ENCODE results near the gene USP28.

Gene USP28

DNA sequence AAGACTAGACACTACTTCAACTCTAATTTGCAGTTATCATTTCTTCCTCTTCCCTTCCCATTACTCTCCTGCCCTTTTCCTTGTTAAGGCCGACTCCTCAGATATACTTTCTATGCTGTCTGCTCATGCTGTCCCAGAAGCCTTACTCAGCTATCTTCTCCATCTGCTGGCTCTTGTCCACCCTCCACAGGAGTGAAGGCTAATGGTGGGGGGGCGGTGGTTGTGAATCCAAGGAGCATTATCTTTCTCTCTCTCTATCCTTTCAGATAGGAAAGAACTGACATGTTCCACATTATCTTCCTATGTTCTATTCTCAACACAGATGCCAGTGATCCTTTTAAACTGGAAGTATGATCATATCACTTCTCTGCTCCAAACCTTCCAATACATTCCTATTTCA is 37.4 kb downstream of the USP28 start:
- no peaks in the 10 kb centered on the region for H3F3A ChIP-seq (ENCODE audit: low read depth)

DNA sequence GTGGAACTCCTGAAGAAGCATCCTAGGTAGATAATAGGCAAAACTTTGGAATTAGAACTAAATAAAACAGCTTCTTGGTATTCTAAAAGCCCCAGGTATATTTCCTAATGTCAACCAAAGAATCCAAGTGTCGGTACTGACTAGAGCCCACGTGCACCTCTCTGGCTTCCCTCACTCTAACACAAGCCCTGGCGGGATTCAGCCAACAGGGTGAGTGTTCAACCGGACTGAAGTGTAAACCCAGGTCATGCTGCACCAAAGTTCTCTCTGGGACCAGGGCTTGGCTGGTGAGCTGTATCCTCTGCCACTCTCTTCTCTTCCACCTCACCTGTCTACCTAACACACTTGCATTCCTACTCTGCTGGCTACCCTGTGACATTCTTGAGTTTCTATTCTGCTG is 40.1 kb downstream of the USP28 start:
- Histone ChIP-seq H3K36me3 (ENCODE audit: insufficient read depth, low read length) (peaks cover 82% of the 10 kb centered on the region; the same call in 1 of the 2 replicates), H3K79me2 (ENCODE audit: insufficient read depth, low read length) (no peaks in the 10 kb centered on the region), H3K9me2 (replicated peaks; ENCODE audit: low read depth, low read length) (no peaks in the 10 kb centered on the region), H3K4me3 (ENCODE audit: low read length, poor library complexity, severe bottlenecking) (no peak overlapping the region), H3F3A (ENCODE audit: low read depth) (no peaks in the 10 kb centered on the region), H3K4me2 (ENCODE audit: low read depth, low read length, poor library complexity, severe bottlenecking) (no peak overlapping the region), H3K9ac (ENCODE audit: low read depth, low read length, poor library complexity, severe bottlenecking) (no peak overlapping the region), H4K20me1 (ENCODE audit: insufficient read depth, low read length, poor library complexity, severe bottlenecking) (no peaks in the 10 kb centered on the region), H3K9me3 (ENCODE audit: insufficient read depth, low read depth, low read length) (no peaks in the 10 kb centered on the region), H3K27me3 (ENCODE audit: insufficient read depth, low read length, poor library complexity, severe bottlenecking) (no peaks in the 10 kb centered on the region), H2AFZ (ENCODE audit: low read length) (no peak overlapping the region), H3K4me1 (ENCODE audit: insufficient read depth, low read length, poor library complexity, severe bottlenecking) (no peaks in the 10 kb centered on the region)
- TF ChIP-seq, protein P1, sequence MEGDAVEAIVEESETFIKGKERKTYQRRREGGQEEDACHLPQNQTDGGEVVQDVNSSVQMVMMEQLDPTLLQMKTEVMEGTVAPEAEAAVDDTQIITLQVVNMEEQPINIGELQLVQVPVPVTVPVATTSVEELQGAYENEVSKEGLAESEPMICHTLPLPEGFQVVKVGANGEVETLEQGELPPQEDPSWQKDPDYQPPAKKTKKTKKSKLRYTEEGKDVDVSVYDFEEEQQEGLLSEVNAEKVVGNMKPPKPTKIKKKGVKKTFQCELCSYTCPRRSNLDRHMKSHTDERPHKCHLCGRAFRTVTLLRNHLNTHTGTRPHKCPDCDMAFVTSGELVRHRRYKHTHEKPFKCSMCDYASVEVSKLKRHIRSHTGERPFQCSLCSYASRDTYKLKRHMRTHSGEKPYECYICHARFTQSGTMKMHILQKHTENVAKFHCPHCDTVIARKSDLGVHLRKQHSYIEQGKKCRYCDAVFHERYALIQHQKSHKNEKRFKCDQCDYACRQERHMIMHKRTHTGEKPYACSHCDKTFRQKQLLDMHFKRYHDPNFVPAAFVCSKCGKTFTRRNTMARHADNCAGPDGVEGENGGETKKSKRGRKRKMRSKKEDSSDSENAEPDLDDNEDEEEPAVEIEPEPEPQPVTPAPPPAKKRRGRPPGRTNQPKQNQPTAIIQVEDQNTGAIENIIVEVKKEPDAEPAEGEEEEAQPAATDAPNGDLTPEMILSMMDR (conservative IDR thresholded peaks at IDR 0.05; ENCODE audit: low read length): no peak
- TF ChIP-seq EZH2phosphoT487 (IDR thresholded peaks at IDR 0.05; ENCODE audit: borderline replicate concordance): no peak

More for the DNA sequence above, 37.4 kb downstream of the USP28 start:
- Histone ChIP-seq H4K20me1 (ENCODE audit: insufficient read depth, low read length, poor library complexity, severe bottlenecking) (no peaks in the 10 kb centered on the region), H3K4me1 (ENCODE audit: insufficient read depth, low read length, poor library complexity, severe bottlenecking) (no peaks in the 10 kb centered on the region), H2AFZ (ENCODE audit: low read length) (no peak overlapping the region), H3K9me3 (ENCODE audit: insufficient read depth, low read depth, low read length) (no peaks in the 10 kb centered on the region), H3K27me3 (ENCODE audit: insufficient read depth, low read length, poor library complexity, severe bottlenecking) (no peaks in the 10 kb centered on the region), H3K79me2 (ENCODE audit: insufficient read depth, low read length) (no peaks in the 10 kb centered on the region), H3K9ac (ENCODE audit: low read depth, low read length, poor library complexity, severe bottlenecking) (no peak overlapping the region), H3K9me2 (replicated peaks; ENCODE audit: low read depth, low read length) (no peaks in the 10 kb centered on the region), H3K4me2 (ENCODE audit: low read depth, low read length, poor library complexity, severe bottlenecking) (no peak overlapping the region), H3K4me3 (ENCODE audit: low read length, poor library complexity, severe bottlenecking) (no peak overlapping the region), H3K36me3 (ENCODE audit: insufficient read depth, low read length) (peaks cover 69% of the 10 kb centered on the region; the same call in 1 of the 2 replicates)
- no peak for TF ChIP-seq EZH2phosphoT487 (IDR thresholded peaks at IDR 0.05; ENCODE audit: borderline replicate concordance)
- TF ChIP-seq, protein P1 (conservative IDR thresholded peaks at IDR 0.05; ENCODE audit: low read length): no peak

DNA sequence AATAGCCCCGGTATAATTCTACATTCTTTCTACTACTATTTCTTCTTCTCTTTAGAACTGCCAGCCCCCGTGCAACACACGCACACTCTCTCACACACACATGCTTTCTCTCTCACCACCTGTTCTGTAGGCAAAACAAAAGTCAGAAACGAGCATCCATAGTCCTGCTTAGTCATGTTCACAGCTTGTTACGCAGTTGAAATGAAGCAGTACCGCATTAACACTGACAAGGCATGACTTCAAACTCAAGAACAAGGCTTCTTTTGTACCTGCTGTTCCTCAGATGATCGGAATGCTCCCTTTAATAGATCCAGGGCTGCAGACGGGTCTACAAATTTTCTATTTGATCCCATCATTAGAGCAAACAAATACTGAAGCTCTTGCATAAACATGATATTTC is 42.2 kb downstream of the USP28 start:
- no peak overlapping the region for H3K4me2 ChIP-seq (ENCODE audit: low read depth, low read length, poor library complexity, severe bottlenecking)
- no peak overlapping the region for H2AFZ ChIP-seq (ENCODE audit: low read length)
- no peak overlapping the region for H3K9ac ChIP-seq (ENCODE audit: low read depth, low read length, poor library complexity, severe bottlenecking)
- H3K79me2 ChIP-seq (ENCODE audit: insufficient read depth, low read length): no peaks in the 10 kb centered on the region
- no peaks in the 10 kb centered on the region for H3K9me3 ChIP-seq (ENCODE audit: insufficient read depth, low read depth, low read length)
- H4K20me1 ChIP-seq (ENCODE audit: insufficient read depth, low read length, poor library complexity, severe bottlenecking): no peaks in the 10 kb centered on the region
- no peaks in the 10 kb centered on the region for H3K9me2 ChIP-seq (replicated peaks; ENCODE audit: low read depth, low read length)
- H3K4me1 ChIP-seq (ENCODE audit: insufficient read depth, low read length, poor library complexity, severe bottlenecking): no peaks in the 10 kb centered on the region
- no peaks in the 10 kb centered on the region for H3F3A ChIP-seq (ENCODE audit: low read depth)
- H3K27me3 ChIP-seq (ENCODE audit: insufficient read depth, low read length, poor library complexity, severe bottlenecking): no peaks in the 10 kb centered on the region
- H3K4me3 ChIP-seq (ENCODE audit: low read length, poor library complexity, severe bottlenecking): no peak overlapping the region
- TF ChIP-seq EZH2phosphoT487 (IDR thresholded peaks at IDR 0.05; ENCODE audit: borderline replicate concordance): no peak
- TF ChIP-seq, protein P1 (conservative IDR thresholded peaks at IDR 0.05; ENCODE audit: low read length): no peak
- H3K36me3 ChIP-seq (ENCODE audit: insufficient read depth, low read length): peaks cover 83% of the 10 kb centered on the region; the same call in 1 of the 2 replicates

Measured in Loucy (cell line).